Measurements from ENCODE around the gene SRRM1. TPM values are rescaled to one million over a fixed set of nuclear protein-coding genes. Genes with fewer than 3 reads are reported as not detected.
A peak's percentile ranks its signal among the peaks of the same experiment; 100 is the strongest.
"Not testable (repeated sequence)": the region's sequence is repeated elsewhere in the genome, so short reads cannot be mapped to it uniquely, and the experiment has no call there.

SRRM1 gene
- total RNA-seq, 2 experiments from 2014 or later, result 234 to 288 TPM

- no peak for DNase-seq
- Mint-ChIP-seq H3K36me3 (ENCODE audit: low read depth) (no peaks in the 10 kb centered on the region), H3K4me1 (peaks cover 14% of the 10 kb centered on the region), H3K9me3 (ENCODE audit: low read depth) (no peaks in the 10 kb centered on the region), H3K27ac (no peak overlapping the region), H3K4me3 (no peak overlapping the region), H3K27me3 (no peaks in the 10 kb centered on the region)
- no peak for ATAC-seq
- intact Hi-C loops (cut with DNase I, micrococcal nuclease), result loop anchor here in 1 of 2 experiments (10.0 kb wide), 1 partner anchor 1847 kb away; no protein-coding TSS in a partner anchor
- ChIA-PET CTCF (interaction anchor here (0.7 to 1.0 kb wide), 2 partner anchors 12 to 27 kb away, joined by 3 read pairs; partner anchors contain the start of gene CLIC4), POLR2A (no interaction called here)
Measured at GRCh38 chr1:24717887-24718650, 75.0 kb downstream of the SRRM1 start.

- H3K36me3 Mint-ChIP-seq (ENCODE audit: low read depth), result no peaks in the 10 kb centered on the region
- DNase-seq (no peak), ATAC-seq (no peak)
- CTCF ChIA-PET, result no interaction called here
- no peak overlapping the region for H3K4me3 Mint-ChIP-seq
- H3K4me1 Mint-ChIP-seq, result peaks cover 11% of the 10 kb centered on the region
- no peaks in the 10 kb centered on the region for H3K27me3 Mint-ChIP-seq
- H3K9me3 Mint-ChIP-seq (ENCODE audit: low read depth), result no peaks in the 10 kb centered on the region
- POLR2A ChIA-PET, result no interaction called here
- H3K27ac Mint-ChIP-seq, result no peak overlapping the region
- intact Hi-C loops (cut with DNase I, micrococcal nuclease), result no loop called here
Measured at GRCh38 chr1:24720152-24720551, 77.0 kb downstream of the SRRM1 start.

GRCh38 chr1:24721533-24721932 lies 78.4 kb downstream of the SRRM1 start:
- DNase-seq (no peak), ATAC-seq (no peak)
- POLR2A ChIA-PET, result no interaction called here
- no peak overlapping the region for H3K4me3 Mint-ChIP-seq
- H3K27ac Mint-ChIP-seq, result no peak overlapping the region
- no peaks in the 10 kb centered on the region for H3K27me3 Mint-ChIP-seq
- H3K9me3 Mint-ChIP-seq (ENCODE audit: low read depth), result no peaks in the 10 kb centered on the region
- CTCF ChIA-PET, result interaction anchor here (0.6 to 2.3 kb wide), 3 partner anchors 107 to 523 kb away, joined by 3 to 11 read pairs (median 4); no protein-coding TSS in a partner anchor
- no peaks in the 10 kb centered on the region for H3K36me3 Mint-ChIP-seq (ENCODE audit: low read depth)
- peaks cover 7% of the 10 kb centered on the region for H3K4me1 Mint-ChIP-seq
- intact Hi-C loops (cut with DNase I, micrococcal nuclease), result no loop called here

- peak; percentile 43 for DNase-seq
- peaks cover 11% of the 10 kb centered on the region for H3K4me1 Mint-ChIP-seq
- peak overlapping the region; percentile 65 for H3K4me3 Mint-ChIP-seq
- intact Hi-C loops (cut with DNase I, micrococcal nuclease); H3K27ac Mint-ChIP-seq; H3K27me3 Mint-ChIP-seq; POLR2A ChIA-PET; H3K36me3 Mint-ChIP-seq (ENCODE audit: low read depth); H3K9me3 Mint-ChIP-seq (ENCODE audit: low read depth): not testable (repeated sequence)
- CTCF ChIA-PET, result interaction anchor here (0.6 to 2.3 kb wide), 6 partner anchors 34 to 1084 kb away, joined by 3 to 11 read pairs (median 4); no protein-coding TSS in a partner anchor
- ATAC-seq, result peak; percentile 43
Measured at GRCh38 chr1:24722073-24723035, 79.3 kb downstream of the SRRM1 start.

Other genes with a start within 250 kb of the SRRM1 start
- 10 to 100 TPM in 1 of 2 experiments, 1 to 10 TPM in 1; 7.8 to 11.9 TPM for gene STPG1, start 229.5 kb upstream of the SRRM1 start, total RNA-seq
- 10 to 100 TPM; 38.1 to 41.4 TPM for gene NIPAL3, start 227.5 kb upstream of the SRRM1 start, total RNA-seq
- gene RCAN3, start 140.5 kb upstream of the SRRM1 start, total RNA-seq, result 10 to 100 TPM; 62.3 to 67.5 TPM
- gene NCMAP, start 87.2 kb upstream of the SRRM1 start, total RNA-seq, result under 1 TPM in 1 of 2 experiments, not detected in 1; 0.05 TPM
- 10 to 100 TPM; 29.8 to 33.1 TPM for gene CLIC4, start 102.1 kb downstream of the SRRM1 start, total RNA-seq